SK-N-MC (cell line): ENCODE results near the gene PTPN12.

ENCODE experiments used
- DNase-seq: peaks from one replicate; pipeline ENCODE4 v3.0.0-alpha.2; 2011; ENCODE audit warnings: low read depth, low spot score
- H3K27ac ChIP-seq: fragments of 200-600 bp; sonication (generic); 2 replicates; pipeline ENCODE4 v1.5.1; 2016; ENCODE audit warnings: mixed run types
- H3K36me3 ChIP-seq: fragments of 200-600 bp; sonication (generic); 2 replicates; pipeline ENCODE4 v1.6.1; 2017; ENCODE audit warnings: antibody characterized with exemption, low read length, mixed read lengths; ENCODE audit not compliant: insufficient read depth
- H3K4me3 ChIP-seq: fragments of 200-600 bp; sonication (generic); 2 replicates; pipeline ENCODE4 v1.5.1; 2016
- H3K9ac ChIP-seq: fragments of 200-600 bp; sonication (generic); 2 replicates; pipeline ENCODE4 v1.8.0; 2017; ENCODE audit warnings: mixed run types, mixed read lengths; ENCODE audit not compliant: insufficient read length
- H3K9me3 ChIP-seq: fragments of 200-600 bp; sonication (generic); 2 replicates; pipeline ENCODE4 v1.6.1; 2017; ENCODE audit warnings: low read depth, mild to moderate bottlenecking, antibody characterized with exemption, low read length, moderate library complexity, mixed read lengths
- EZH2 ChIP-seq: fragments of 200-600 bp; sonication (generic); IDR thresholded peaks from one replicate; pipeline ENCODE4 v1.6.1; 2017; ENCODE audit warnings: antibody characterized with exemption
- FOXP2 ChIP-seq: optimal IDR thresholded peaks from 2 replicates; pipeline ENCODE3; 2011; ENCODE audit warnings: mild to moderate bottlenecking, moderate library complexity; ENCODE audit not compliant: insufficient read depth; ENCODE audit errors: extremely low read length, control extremely low read depth
- POLR2AphosphoS5 ChIP-seq: IDR thresholded peaks from 2 replicates; pipeline ENCODE4 v1.6.1; 2012; ENCODE audit warnings: mild to moderate bottlenecking, low read depth, low read length, borderline replicate concordance

Gene PTPN12

GRCh38 chr7:77655836-77656455 lies 118.9 kb downstream of the PTPN12 start:
- no peak for DNase-seq
- Histone ChIP-seq H3K9me3 (no peaks in the 10 kb centered on the region), H3K36me3 (no peaks in the 10 kb centered on the region)

DNA sequence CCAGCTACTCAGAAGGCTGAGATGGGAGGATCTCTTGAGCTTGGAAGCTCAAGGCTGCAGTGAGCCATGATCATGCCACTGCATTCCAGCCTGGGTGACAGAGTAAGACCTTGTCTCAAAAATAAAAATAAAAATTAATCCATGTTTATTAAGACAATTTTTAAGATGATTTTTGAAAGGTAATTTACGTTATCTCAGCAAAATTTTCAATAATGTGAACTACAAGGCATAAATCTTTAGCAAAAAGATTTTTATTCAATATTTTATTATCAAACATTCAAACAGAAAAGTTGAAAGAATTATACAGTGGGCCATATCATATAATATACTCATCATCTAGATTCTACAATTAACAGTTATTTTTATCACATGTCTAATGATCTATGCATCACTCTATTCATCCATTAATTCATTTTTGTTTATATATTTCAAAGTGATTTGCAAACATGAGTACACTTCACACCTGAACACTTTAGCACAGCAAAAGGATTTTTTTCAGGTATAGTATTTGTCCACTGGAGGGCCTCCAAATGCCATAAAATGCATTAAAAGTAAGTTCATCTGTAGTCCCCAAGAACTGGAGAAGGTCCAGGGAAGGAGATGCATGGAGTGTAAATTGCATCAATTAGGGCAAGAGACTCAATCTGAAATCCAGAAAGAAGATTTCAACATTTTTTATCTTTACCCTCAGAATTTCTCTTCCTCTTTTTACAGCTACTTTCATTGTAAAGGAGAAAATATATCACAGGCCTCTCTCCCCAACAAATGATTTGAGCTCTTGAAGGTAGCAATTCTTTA lies 120.5 kb downstream of the PTPN12 start:
- TF ChIP-seq EZH2 (no peak), FOXP2 (no peak)
- no peak overlapping the region for H3K27ac ChIP-seq
- DNase-seq = peak; percentile 16
- no peaks in the 10 kb centered on the region for H3K9me3 ChIP-seq
- H3K4me3 ChIP-seq = no peak overlapping the region
- no peaks in the 10 kb centered on the region for H3K36me3 ChIP-seq
- H3K9ac ChIP-seq = no peak overlapping the region

More at GRCh38 chr7:77655836-77656455, 118.9 kb downstream of the PTPN12 start:
- no peak overlapping the region for H3K9ac ChIP-seq
- H3K27ac ChIP-seq = no peak overlapping the region
- no peak overlapping the region for H3K4me3 ChIP-seq
- TF ChIP-seq FOXP2 (no peak), EZH2 (no peak), POLR2AphosphoS5 (no peak)

DNA sequence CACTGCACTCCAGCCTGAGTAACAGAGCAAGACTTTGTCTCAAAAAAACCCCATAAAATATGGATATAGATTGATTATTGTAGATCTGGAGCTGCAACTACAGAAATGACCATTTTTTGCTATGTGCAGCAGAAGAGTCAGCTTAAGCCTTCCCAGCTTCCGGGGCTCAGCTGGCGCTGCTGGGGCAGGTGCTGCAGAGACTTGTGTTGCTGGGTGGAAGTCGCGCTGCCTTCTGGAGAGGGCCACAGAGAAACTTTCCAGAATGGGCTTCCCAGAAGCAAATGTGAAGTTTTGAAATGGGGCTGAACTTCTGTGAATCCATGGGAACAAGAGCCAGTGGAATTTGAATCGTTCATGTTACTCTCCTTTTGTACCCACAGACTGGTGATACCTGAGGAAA lies 121.8 kb downstream of the PTPN12 start:
- no peak for DNase-seq
- Histone ChIP-seq H3K9me3 (no peaks in the 10 kb centered on the region), H3K36me3 (no peaks in the 10 kb centered on the region), H3K9ac (no peak overlapping the region), H3K27ac (no peak overlapping the region), H3K4me3 (no peak overlapping the region)
- no peak for TF ChIP-seq FOXP2
- no peak for TF ChIP-seq POLR2AphosphoS5
- TF ChIP-seq EZH2 = no peak

DNA sequence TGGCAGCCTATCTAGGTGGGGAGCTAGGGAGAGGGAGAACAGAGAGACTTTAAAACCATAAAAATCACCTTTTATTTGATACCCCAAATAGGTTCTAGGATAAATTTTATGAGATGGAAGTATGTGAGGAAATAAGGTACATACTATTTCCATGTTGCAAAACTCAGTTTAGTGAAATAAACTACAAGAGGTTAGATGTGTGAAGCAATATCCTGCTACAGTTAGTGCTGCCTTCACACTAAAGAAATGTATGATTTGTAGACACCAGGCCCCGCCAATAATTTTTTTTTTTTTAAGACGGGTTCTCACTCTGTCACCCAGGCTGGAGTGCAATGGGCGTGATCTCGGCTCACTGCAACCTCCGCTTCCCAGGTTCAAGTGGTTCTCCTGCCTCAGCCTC lies 124.7 kb downstream of the PTPN12 start:
- Histone ChIP-seq H3K9me3 (no peaks in the 10 kb centered on the region), H3K4me3 (no peak overlapping the region), H3K27ac (no peak overlapping the region), H3K9ac (no peak overlapping the region), H3K36me3 (no peaks in the 10 kb centered on the region)
- TF ChIP-seq FOXP2 = no peak
- no peak for TF ChIP-seq POLR2AphosphoS5
- TF ChIP-seq EZH2 = no peak
- no peak for DNase-seq

- TF ChIP-seq FOXP2 (no peak), EZH2 (no peak), POLR2AphosphoS5 (no peak)
- Histone ChIP-seq H3K36me3 (no peaks in the 10 kb centered on the region), H3K4me3 (no peak overlapping the region), H3K27ac (no peak overlapping the region), H3K9ac (no peak overlapping the region), H3K9me3 (no peaks in the 10 kb centered on the region)
- no peak for DNase-seq
These were observed 125.8 kb downstream of the PTPN12 start for GRCh38 chr7:77662869-77663268.

DNA sequence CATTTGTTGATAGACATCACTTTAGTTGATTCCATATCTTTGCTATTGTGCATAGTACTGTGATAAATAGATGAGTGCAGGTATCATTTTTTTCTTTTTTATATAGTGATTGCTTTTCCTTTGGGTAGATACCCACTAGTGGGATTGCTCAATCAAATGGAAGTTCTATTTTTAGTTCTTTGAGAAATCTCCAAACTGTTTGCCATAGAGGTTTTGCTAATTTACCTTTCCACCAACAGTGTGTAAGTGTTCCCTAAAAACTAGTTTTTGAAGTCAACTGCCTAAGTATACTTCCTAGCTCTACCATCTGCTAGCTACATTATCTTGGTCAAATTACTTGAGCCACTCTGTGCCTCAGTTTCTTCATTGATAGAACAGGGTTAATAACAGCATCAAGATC lies 127.6 kb downstream of the PTPN12 start:
- no peak overlapping the region for H3K4me3 ChIP-seq
- no peak for DNase-seq
- no peak overlapping the region for H3K9ac ChIP-seq
- no peaks in the 10 kb centered on the region for H3K36me3 ChIP-seq
- no peak overlapping the region for H3K27ac ChIP-seq
- H3K9me3 ChIP-seq = no peaks in the 10 kb centered on the region
- TF ChIP-seq POLR2AphosphoS5 (no peak), EZH2 (no peak), FOXP2 (no peak)

GRCh38 chr7:77665161-77665560 lies 128.1 kb downstream of the PTPN12 start:
- no peak overlapping the region for H3K27ac ChIP-seq

DNA sequence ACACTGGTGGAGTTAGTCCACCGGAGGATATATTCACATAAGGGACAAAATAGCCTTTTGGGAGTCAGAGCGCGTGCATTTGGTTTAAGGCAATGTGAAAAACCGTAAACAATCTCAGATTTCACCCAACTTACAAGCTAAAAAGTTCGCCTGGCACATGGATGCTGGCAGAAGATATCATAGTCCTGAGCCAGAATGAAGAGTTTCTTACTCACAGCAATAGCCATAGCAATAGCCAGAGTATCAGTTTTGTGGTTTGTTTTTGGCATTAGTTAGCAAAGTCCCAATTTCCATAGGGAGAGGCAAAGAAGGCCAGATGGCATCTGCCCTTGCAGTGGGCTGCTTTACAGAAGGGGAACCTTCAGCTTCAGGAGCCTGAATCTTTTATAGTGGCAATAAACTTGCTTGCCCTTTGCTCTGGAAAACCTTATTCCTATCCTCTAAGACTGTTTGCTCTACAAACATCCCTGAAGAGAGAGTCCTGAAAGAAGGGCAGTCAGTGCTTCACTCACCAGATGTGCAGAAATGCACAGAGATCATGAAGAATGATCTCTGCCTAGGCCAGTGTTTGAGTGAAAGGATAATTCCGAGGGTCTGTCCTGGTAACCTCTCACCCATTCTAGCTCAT lies 130.5 kb downstream of the PTPN12 start:
- DNase-seq = no peak
- H3K36me3 ChIP-seq = no peaks in the 10 kb centered on the region
- no peak overlapping the region for H3K4me3 ChIP-seq
- TF ChIP-seq POLR2AphosphoS5 (no peak), FOXP2 (no peak), EZH2 (no peak)
- H3K9me3 ChIP-seq = no peaks in the 10 kb centered on the region
- no peak overlapping the region for H3K27ac ChIP-seq
- H3K9ac ChIP-seq = no peak overlapping the region

More at GRCh38 chr7:77665161-77665560, 128.1 kb downstream of the PTPN12 start:
- Histone ChIP-seq H3K36me3 (no peaks in the 10 kb centered on the region), H3K4me3 (no peak overlapping the region), H3K9ac (no peak overlapping the region), H3K9me3 (no peaks in the 10 kb centered on the region)
- TF ChIP-seq POLR2AphosphoS5 = no peak
- no peak for TF ChIP-seq EZH2
- no peak for TF ChIP-seq FOXP2
- no peak for DNase-seq
